ENCODE data around the gene GRIN3B. TPM values are rescaled to one million over a fixed set of nuclear protein-coding genes. Genes with fewer than 3 reads are reported as not detected.
"Not testable (repeated sequence)": the region's sequence is repeated elsewhere in the genome, so short reads cannot be mapped to it uniquely, and the experiment has no call there.

The GRIN3B gene
- total RNA-seq, 2 donors from 2014 or later = 0.14 TPM; not detected in 1

- Histone ChIP-seq H3K27ac (no peak overlapping the region), H3K4me1 (ENCODE audit: control insufficient read depth in 1 of 2, low read depth in 2 of 2) (peaks cover 0 to 6% of the 10 kb centered on the region in 2 donors), H3K9me3 (no peaks in the 10 kb centered on the region), H3K27me3 (replicated peaks; ENCODE audit: insufficient read depth) (no peaks in the 10 kb centered on the region), H3K36me3 (no peaks in the 10 kb centered on the region), H3K4me3 (no peak overlapping the region)
- DNase-seq (ENCODE audit: low spot score) (no peak), ATAC-seq (ENCODE audit: insufficient number of reproducible peaks, low FRiP score, low read depth) (no peak)
- no peak for TF ChIP-seq CTCF (IDR thresholded peaks at IDR 0.05)
Measured at GRCh38 chr19:954272-954671, 45.9 kb upstream of the GRIN3B start.

- Histone ChIP-seq H3K4me3 (no peak overlapping the region), H3K4me1 (ENCODE audit: control insufficient read depth in 1 of 2, low read depth in 2 of 2) (peaks cover 0 to 6% of the 10 kb centered on the region in 2 donors)
- ATAC-seq (ENCODE audit: insufficient number of reproducible peaks, low FRiP score, low read depth) = no peak
Measured at GRCh38 chr19:954672-955494, 45.3 kb upstream of the GRIN3B start.

GRCh38 chr19:955803-956765 lies 44.1 kb upstream of the GRIN3B start:
- Histone ChIP-seq H3K36me3 (no peaks in the 10 kb centered on the region), H3K4me3 (no peak overlapping the region), H3K9me3 (no peaks in the 10 kb centered on the region), H3K27ac (no peak overlapping the region), H3K4me1 (ENCODE audit: control insufficient read depth in 1 of 2, low read depth in 2 of 2) (peaks cover 0 to 6% of the 10 kb centered on the region in 2 donors), H3K27me3 (replicated peaks; ENCODE audit: insufficient read depth) (no peaks in the 10 kb centered on the region)
- TF ChIP-seq CTCF (IDR thresholded peaks at IDR 0.05) = no peak
- ATAC-seq (ENCODE audit: insufficient number of reproducible peaks, low FRiP score, low read depth) (no peak), DNase-seq (ENCODE audit: low spot score) (no peak)

More at GRCh38 chr19:954672-955494, 45.3 kb upstream of the GRIN3B start:
- no peak for DNase-seq (ENCODE audit: low spot score)
- Histone ChIP-seq H3K36me3 (no peaks in the 10 kb centered on the region), H3K27ac (no peak overlapping the region), H3K27me3 (replicated peaks; ENCODE audit: insufficient read depth) (no peaks in the 10 kb centered on the region), H3K9me3 (no peaks in the 10 kb centered on the region)
- no peak for TF ChIP-seq CTCF (IDR thresholded peaks at IDR 0.05)

- Histone ChIP-seq H3K27me3 (replicated peaks; ENCODE audit: insufficient read depth) (no peaks in the 10 kb centered on the region), H3K4me3 (no peak overlapping the region), H3K4me1 (ENCODE audit: control insufficient read depth in 1 of 2, low read depth in 2 of 2) (peaks cover 0 to 6% of the 10 kb centered on the region in 2 donors), H3K36me3 (no peaks in the 10 kb centered on the region), H3K27ac (no peak overlapping the region), H3K9me3 (no peaks in the 10 kb centered on the region)
- no peak for TF ChIP-seq CTCF (IDR thresholded peaks at IDR 0.05)
- DNase-seq (ENCODE audit: low spot score) = no peak
- ATAC-seq (ENCODE audit: insufficient number of reproducible peaks, low FRiP score, low read depth) = no peak
Measured at GRCh38 chr19:956766-957440, 43.3 kb upstream of the GRIN3B start.

- not testable (repeated sequence) for H3K4me1 ChIP-seq (ENCODE audit: control insufficient read depth in 1 of 2, low read depth in 2 of 2); H3K27me3 ChIP-seq (replicated peaks; ENCODE audit: insufficient read depth); H3K27ac ChIP-seq; H3K4me3 ChIP-seq; H3K9me3 ChIP-seq; DNase-seq (ENCODE audit: low spot score); H3K36me3 ChIP-seq; ATAC-seq (ENCODE audit: insufficient number of reproducible peaks, low FRiP score, low read depth)
Measured at GRCh38 chr19:957578-957977, 42.6 kb upstream of the GRIN3B start.
